GM19240 (cell line): ENCODE measurements around the gene SLC10A1.

Experiments used
- DNase-seq: peaks from one replicate; pipeline ENCODE4 v3.0.0; 2011; ENCODE audit warnings: low spot score; ENCODE audit not compliant: insufficient read length

Gene SLC10A1

GRCh38 chr14:69808919-69809808, 12.1 kb upstream of the SLC10A1 start:
- no peak for DNase-seq

GRCh38 chr14:69807192-69807591, 10.2 kb upstream of the SLC10A1 start:
- DNase-seq: no peak

- no peak for DNase-seq
These were observed 7.9 kb upstream of the SLC10A1 start for GRCh38 chr14:69804902-69805301.

GRCh38 chr14:69803753-69804152, 6.7 kb upstream of the SLC10A1 start:
- DNase-seq: no peak

GRCh38 chr14:69798339-69798735, 1.3 kb upstream of the SLC10A1 start:
- DNase-seq: no peak

- no peak for DNase-seq
These were observed 715 bp upstream of the SLC10A1 start for GRCh38 chr14:69797573-69798338.

GRCh38 chr14:69795691-69796090, 1.4 kb downstream of the SLC10A1 start:
- DNase-seq: no peak

- DNase-seq: no peak
These were observed 2.2 kb downstream of the SLC10A1 start for GRCh38 chr14:69794791-69795190.

- no peak for DNase-seq
These were observed 4.1 kb downstream of the SLC10A1 start for GRCh38 chr14:69792887-69793421.

- DNase-seq: no peak
These were observed 7.9 kb downstream of the SLC10A1 start for GRCh38 chr14:69789118-69789640.

- DNase-seq: no peak
These were observed 10.4 kb downstream of the SLC10A1 start for GRCh38 chr14:69786603-69787002.

GRCh38 chr14:69784942-69785341, 12.1 kb downstream of the SLC10A1 start:
- DNase-seq: no peak

- no peak for DNase-seq
These were observed 16.1 kb downstream of the SLC10A1 start for GRCh38 chr14:69780952-69781351.

GRCh38 chr14:69780092-69780491, 16.9 kb downstream of the SLC10A1 start:
- no peak for DNase-seq

- DNase-seq: no peak
These were observed 18.0 kb downstream of the SLC10A1 start for GRCh38 chr14:69779088-69779487.

GRCh38 chr14:69776875-69777453, 20.1 kb downstream of the SLC10A1 start:
- no peak for DNase-seq

- DNase-seq: no peak
These were observed 22.0 kb downstream of the SLC10A1 start for GRCh38 chr14:69775012-69775411.

GRCh38 chr14:69773571-69774276, 23.3 kb downstream of the SLC10A1 start:
- no peak for DNase-seq

GRCh38 chr14:69772082-69773017, 24.7 kb downstream of the SLC10A1 start:
- no peak for DNase-seq

- no peak for DNase-seq
These were observed 25.9 kb downstream of the SLC10A1 start for GRCh38 chr14:69771136-69771535.
